NT2/D1 (cell line): ENCODE data around the gene LHFPL3.

Experiments
- DNase-seq: peaks from one replicate; pipeline ENCODE4 v3.0.0-alpha.2; 2011; ENCODE audit warnings: low read depth, low spot score
- H3K27me3 ChIP-seq: 2 replicates; pipeline ENCODE4 v1.6.0; 2011; ENCODE audit warnings: mild to moderate bottlenecking; ENCODE audit not compliant: insufficient read length, insufficient read depth
- H3K36me3 ChIP-seq: 2 replicates; pipeline ENCODE4 v1.6.1; 2011; ENCODE audit warnings: mild to moderate bottlenecking, low read length, mixed read lengths; ENCODE audit not compliant: insufficient read depth, insufficient read length
- H3K4me1 ChIP-seq: 2 replicates; pipeline ENCODE4 v1.5.1; 2011; ENCODE audit not compliant: insufficient read depth, insufficient read length
- H3K4me3 ChIP-seq: 2 replicates; pipeline ENCODE4 v1.5.1; 2011; ENCODE audit warnings: low read depth; ENCODE audit not compliant: insufficient read length
- H3K9ac ChIP-seq: 2 replicates; pipeline ENCODE4 v1.6.0; 2011; ENCODE audit warnings: low read depth; ENCODE audit not compliant: insufficient read length
- H3K9me3 ChIP-seq: 2 replicates; pipeline ENCODE4 v1.5.1; 2011; ENCODE audit warnings: mild to moderate bottlenecking, low read length; ENCODE audit not compliant: insufficient read depth
- SUZ12 ChIP-seq: IDR thresholded peaks from 2 replicates; pipeline ENCODE4 v1.6.1; 2011; ENCODE audit not compliant: insufficient read length, insufficient read depth; ENCODE audit errors: extremely low read depth
- YY1 ChIP-seq: IDR thresholded peaks from 2 replicates; pipeline ENCODE4 v1.6.1; 2011; ENCODE audit not compliant: insufficient read length, insufficient read depth
- ZNF274 ChIP-seq: IDR thresholded peaks from 2 replicates; pipeline ENCODE4 v1.6.1; 2011; ENCODE audit warnings: mild to moderate bottlenecking, low read depth, low read length

Gene LHFPL3

DNA sequence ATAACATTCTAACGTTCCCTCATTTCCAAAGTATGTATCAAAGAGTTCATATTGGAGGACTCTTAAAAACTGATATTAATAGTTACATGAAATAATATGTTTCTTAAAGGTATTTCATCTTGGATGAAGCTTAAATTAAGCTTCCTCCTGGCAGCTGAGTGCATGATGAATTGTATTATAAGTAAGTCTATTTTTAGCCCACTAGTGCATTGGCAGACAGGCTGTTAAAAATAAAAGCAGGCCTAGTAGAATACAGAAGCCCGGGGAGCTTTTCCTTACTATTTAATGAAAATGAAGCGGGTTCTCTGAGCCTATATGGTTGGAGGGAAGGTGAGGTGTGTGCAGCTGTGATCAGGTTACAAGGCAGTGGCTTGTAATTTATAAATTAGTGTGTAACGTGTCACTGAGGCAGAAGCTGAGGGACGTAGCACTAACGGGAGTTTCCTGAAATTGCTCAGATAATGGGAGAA, 554.9 kb downstream of the LHFPL3 start:
- no peaks in the 10 kb centered on the region for H3K36me3 ChIP-seq
- no peak overlapping the region for H3K4me3 ChIP-seq
- no peaks in the 10 kb centered on the region for H3K4me1 ChIP-seq
- no peak for DNase-seq
- H3K9ac ChIP-seq: no peak overlapping the region
- no peak for TF ChIP-seq ZNF274
- TF ChIP-seq SUZ12: no peak
- no peak for TF ChIP-seq YY1
- H3K27me3 ChIP-seq: no peaks in the 10 kb centered on the region
- peaks cover 8% of the 10 kb centered on the region; the same call in 1 of the 2 replicates for H3K9me3 ChIP-seq

- no peak overlapping the region for H3K9ac ChIP-seq
- TF ChIP-seq SUZ12 (no peak), ZNF274 (no peak), YY1 (no peak)
- DNase-seq: peak; percentile 82
- no peaks in the 10 kb centered on the region for H3K4me1 ChIP-seq
- H3K4me3 ChIP-seq: no peak overlapping the region
- H3K9me3 ChIP-seq: peaks cover 8% of the 10 kb centered on the region; the same call in 1 of the 2 replicates
- no peaks in the 10 kb centered on the region for H3K36me3 ChIP-seq
- H3K27me3 ChIP-seq: no peaks in the 10 kb centered on the region
Observed at GRCh38 chr7:104883718-104884452, 555.5 kb downstream of the LHFPL3 start.

DNA sequence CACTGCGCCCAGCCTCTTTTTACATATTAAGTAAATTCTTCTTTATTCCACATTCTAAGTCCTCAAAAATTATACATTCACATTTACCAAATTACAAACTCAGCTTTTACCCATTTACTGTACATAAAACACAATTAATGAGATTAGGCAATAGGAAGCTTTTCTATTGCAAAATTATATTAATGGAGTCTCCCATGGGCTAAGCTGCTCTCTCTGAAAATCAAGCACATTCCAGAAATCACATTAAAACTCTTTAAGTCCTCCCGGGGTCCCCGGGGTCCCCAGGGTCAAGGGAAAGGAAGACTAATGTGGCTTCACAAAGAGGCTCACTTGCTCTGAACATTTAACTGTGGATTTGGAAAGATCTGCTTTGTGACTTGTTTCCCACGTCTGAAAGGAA, 558.2 kb downstream of the LHFPL3 start:
- no peaks in the 10 kb centered on the region for H3K36me3 ChIP-seq
- no peak overlapping the region for H3K9ac ChIP-seq
- H3K27me3 ChIP-seq: no peaks in the 10 kb centered on the region
- no peaks in the 10 kb centered on the region for H3K9me3 ChIP-seq
- TF ChIP-seq ZNF274: no peak
- TF ChIP-seq YY1: no peak
- TF ChIP-seq SUZ12: no peak
- no peak for DNase-seq
- no peak overlapping the region for H3K4me3 ChIP-seq
- no peaks in the 10 kb centered on the region for H3K4me1 ChIP-seq

DNA sequence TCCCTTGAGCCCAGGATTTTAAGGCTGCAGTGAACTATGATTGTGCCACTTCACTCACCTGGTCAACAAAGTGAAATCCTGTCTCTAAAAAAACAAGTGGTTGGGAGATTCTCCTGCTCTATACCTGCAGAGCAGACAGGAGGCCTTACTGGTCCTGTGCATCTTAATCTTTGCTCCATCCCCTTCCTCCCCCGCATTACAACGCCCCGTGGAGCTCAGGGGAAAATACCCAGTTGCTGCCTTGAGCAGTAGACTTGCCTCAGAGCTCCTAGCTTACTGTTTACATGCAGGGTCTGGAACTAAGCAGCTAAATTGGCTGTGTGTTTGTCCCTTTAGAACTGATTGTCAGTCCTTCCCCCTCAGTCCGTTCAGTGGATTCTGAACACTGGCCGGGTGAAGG, 561.8 kb downstream of the LHFPL3 start:
- TF ChIP-seq ZNF274 (no peak), YY1 (no peak), SUZ12 (no peak)
- H3K9me3 ChIP-seq: no peaks in the 10 kb centered on the region
- H3K27me3 ChIP-seq: no peaks in the 10 kb centered on the region

GRCh38 chr7:104891949-104892348, 563.5 kb downstream of the LHFPL3 start:
- DNase-seq: no peak
- no peaks in the 10 kb centered on the region for H3K9me3 ChIP-seq
- H3K27me3 ChIP-seq: no peaks in the 10 kb centered on the region
- no peak for TF ChIP-seq SUZ12
- no peak for TF ChIP-seq ZNF274
- no peak for TF ChIP-seq YY1
- H3K4me1 ChIP-seq: no peaks in the 10 kb centered on the region
- H3K9ac ChIP-seq: no peak overlapping the region
- no peak overlapping the region for H3K4me3 ChIP-seq
- H3K36me3 ChIP-seq: no peaks in the 10 kb centered on the region

More for the DNA sequence above, 561.8 kb downstream of the LHFPL3 start:
- no peak overlapping the region for H3K9ac ChIP-seq
- H3K4me1 ChIP-seq: no peaks in the 10 kb centered on the region
- no peaks in the 10 kb centered on the region for H3K36me3 ChIP-seq
- DNase-seq: no peak
- no peak overlapping the region for H3K4me3 ChIP-seq

DNA sequence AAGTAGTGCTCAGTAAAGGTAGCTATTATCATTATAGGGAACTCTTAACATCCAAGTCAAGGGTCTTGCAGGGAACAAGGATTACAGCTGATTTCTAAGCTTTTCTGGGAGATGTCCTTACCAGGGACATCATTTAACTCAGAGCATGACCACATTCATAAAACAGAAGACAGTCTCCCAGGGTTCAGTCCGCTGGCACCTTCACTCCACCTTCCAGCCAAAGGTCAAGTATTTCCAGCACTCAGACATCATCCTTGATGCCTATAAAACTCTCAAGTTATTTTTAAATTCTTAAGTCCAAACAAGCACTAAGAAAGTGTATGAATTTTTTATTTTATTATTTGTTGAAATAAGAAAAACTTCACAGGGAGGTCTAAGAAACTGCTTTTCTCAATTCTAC, 565.9 kb downstream of the LHFPL3 start:
- Histone ChIP-seq H3K27me3 (no peaks in the 10 kb centered on the region), H3K4me1 (no peaks in the 10 kb centered on the region), H3K4me3 (no peak overlapping the region), H3K9me3 (no peaks in the 10 kb centered on the region), H3K36me3 (no peaks in the 10 kb centered on the region), H3K9ac (no peak overlapping the region)
- DNase-seq: no peak
- TF ChIP-seq ZNF274 (no peak), SUZ12 (no peak), YY1 (no peak)

DNA sequence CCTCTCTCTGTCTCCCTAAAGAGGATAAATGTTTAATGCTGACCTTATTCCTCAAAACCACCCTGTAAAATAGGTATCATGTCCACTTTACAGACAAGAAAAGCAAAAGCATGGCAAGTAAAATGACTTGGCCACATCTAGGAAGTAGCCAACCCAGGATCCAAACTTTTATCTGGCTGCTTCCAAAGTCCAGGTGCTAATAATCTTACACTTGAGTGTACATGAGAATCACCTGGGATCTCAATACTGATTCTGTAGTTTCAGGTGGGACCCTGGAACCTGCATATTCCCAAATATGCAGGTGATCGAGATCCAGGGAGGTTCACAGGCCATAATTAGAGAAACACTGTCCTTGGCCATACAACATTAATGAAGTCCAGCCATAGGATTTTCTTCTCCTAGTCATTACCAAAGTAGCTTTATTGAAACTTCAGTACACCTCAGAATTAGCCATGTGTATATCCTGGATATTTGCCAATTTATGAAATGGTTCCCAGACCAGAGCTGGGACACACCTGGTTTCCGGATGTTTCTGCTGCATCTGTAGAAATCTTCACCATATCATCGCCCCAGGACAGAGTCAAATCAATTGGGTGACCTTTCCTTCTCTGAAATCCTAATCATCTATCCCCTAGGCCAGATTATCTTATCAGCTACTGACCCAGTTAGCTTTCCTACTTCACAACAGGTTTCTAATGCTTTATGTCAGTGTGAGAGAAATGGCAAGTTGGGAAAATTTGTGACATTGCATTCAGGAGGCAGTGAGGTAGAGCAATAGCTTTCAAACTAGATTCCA, 566.5 kb downstream of the LHFPL3 start:
- H3K9me3 ChIP-seq: no peaks in the 10 kb centered on the region
- H3K36me3 ChIP-seq: no peaks in the 10 kb centered on the region
- H3K9ac ChIP-seq: no peak overlapping the region
- no peaks in the 10 kb centered on the region for H3K27me3 ChIP-seq
- no peak for DNase-seq
- no peak overlapping the region for H3K4me3 ChIP-seq
- no peaks in the 10 kb centered on the region for H3K4me1 ChIP-seq
- TF ChIP-seq SUZ12 (no peak), YY1 (no peak), ZNF274 (no peak)
